ENCODE data around the gene DOCK1. TPM values are rescaled to one million over a fixed set of nuclear protein-coding genes. Genes with fewer than 3 reads are reported as not detected.

DOCK1 gene
- total RNA-seq, 3 donors from 2014 or later: 50.4 to 101 (median 69.2) TPM

- intact Hi-C loops (cut with DNase I; ENCODE audit: low total_unique reads): no loop called here
- no peaks in the 10 kb centered on the region for H3K9me3 ChIP-seq
- DNase-seq (ENCODE audit: low spot score in 2 of 2): no peak
- no peaks in the 10 kb centered on the region for H3K36me3 ChIP-seq
- no peak overlapping the region for H3K4me3 ChIP-seq
- H3K4me1 ChIP-seq: no peaks in the 10 kb centered on the region
- TF ChIP-seq POLR2AphosphoS5 (IDR thresholded peaks at IDR 0.05) (no peak), POLR2A (IDR thresholded peaks at IDR 0.05) (no peak), CTCF (IDR thresholded peaks at IDR 0.05) (no peak)
- no peak overlapping the region for H3K27ac ChIP-seq
- H3K27me3 ChIP-seq: no peaks in the 10 kb centered on the region
Observed at GRCh38 chr10:127129104-127129503, 223.9 kb downstream of the DOCK1 start.

- no peak for TF ChIP-seq CTCF (IDR thresholded peaks at IDR 0.05)
- no peak for TF ChIP-seq POLR2A (IDR thresholded peaks at IDR 0.05)
- TF ChIP-seq POLR2AphosphoS5 (IDR thresholded peaks at IDR 0.05): no peak
- intact Hi-C loops (cut with DNase I; ENCODE audit: low total_unique reads): no loop called here
- Histone ChIP-seq H3K27me3 (no peaks in the 10 kb centered on the region), H3K9me3 (no peaks in the 10 kb centered on the region), H3K4me1 (no peaks in the 10 kb centered on the region), H3K36me3 (no peaks in the 10 kb centered on the region), H3K4me3 (no peak overlapping the region), H3K27ac (no peak overlapping the region)
- no peak for DNase-seq (ENCODE audit: low spot score in 2 of 2)
Observed at GRCh38 chr10:127132451-127132850, 227.2 kb downstream of the DOCK1 start.

GRCh38 chr10:127133225-127133624 is 228.0 kb downstream of the DOCK1 start:
- no peaks in the 10 kb centered on the region for H3K27me3 ChIP-seq
- H3K27ac ChIP-seq: no peak overlapping the region
- TF ChIP-seq POLR2A (IDR thresholded peaks at IDR 0.05) (no peak), CTCF (IDR thresholded peaks at IDR 0.05) (no peak), POLR2AphosphoS5 (IDR thresholded peaks at IDR 0.05) (no peak)
- no peaks in the 10 kb centered on the region for H3K9me3 ChIP-seq
- no peak overlapping the region for H3K4me3 ChIP-seq
- no peak for DNase-seq (ENCODE audit: low spot score in 2 of 2)
- intact Hi-C loops (cut with DNase I; ENCODE audit: low total_unique reads): no loop called here
- no peaks in the 10 kb centered on the region for H3K36me3 ChIP-seq
- no peaks in the 10 kb centered on the region for H3K4me1 ChIP-seq

- Histone ChIP-seq H3K4me1 (no peaks in the 10 kb centered on the region), H3K27me3 (no peaks in the 10 kb centered on the region), H3K36me3 (no peaks in the 10 kb centered on the region), H3K27ac (no peak overlapping the region), H3K4me3 (no peak overlapping the region), H3K9me3 (no peaks in the 10 kb centered on the region)
- intact Hi-C loops (cut with DNase I; ENCODE audit: low total_unique reads): no loop called here
- DNase-seq (ENCODE audit: low spot score in 2 of 2): no peak
- TF ChIP-seq CTCF (IDR thresholded peaks at IDR 0.05) (no peak), POLR2A (IDR thresholded peaks at IDR 0.05) (no peak), POLR2AphosphoS5 (IDR thresholded peaks at IDR 0.05) (no peak)
Observed at GRCh38 chr10:127133672-127134500, 228.7 kb downstream of the DOCK1 start.

- H3K36me3 ChIP-seq: no peaks in the 10 kb centered on the region
- no peaks in the 10 kb centered on the region for H3K4me1 ChIP-seq
- no peak overlapping the region for H3K27ac ChIP-seq
- intact Hi-C loops (cut with DNase I; ENCODE audit: low total_unique reads): no loop called here
- no peak overlapping the region for H3K4me3 ChIP-seq
- no peak for DNase-seq (ENCODE audit: low spot score in 2 of 2)
- H3K9me3 ChIP-seq: no peaks in the 10 kb centered on the region
- TF ChIP-seq CTCF (IDR thresholded peaks at IDR 0.05): no peak
- TF ChIP-seq POLR2A (IDR thresholded peaks at IDR 0.05): no peak
- TF ChIP-seq POLR2AphosphoS5 (IDR thresholded peaks at IDR 0.05): no peak
- H3K27me3 ChIP-seq: no peaks in the 10 kb centered on the region
Observed at GRCh38 chr10:127135844-127136577, 230.8 kb downstream of the DOCK1 start.

Measured in breast epithelium (tissue), 4 donors.